ENCODE measurements around the gene AK2. TPM values are rescaled to one million over a fixed set of nuclear protein-coding genes. Genes with fewer than 3 reads are reported as not detected.

AK2 gene
- total RNA-seq, 1 donor from 2014 or later = 134 TPM

- Mint-ChIP-seq H3K36me3 (ENCODE audit: low read depth) (no peaks in the 10 kb centered on the region), H3K27me3 (ENCODE audit: low read depth) (peaks cover 45% of the 10 kb centered on the region), H3K4me1 (peaks cover 9% of the 10 kb centered on the region), H3K9me3 (peaks cover 2% of the 10 kb centered on the region), H3K27ac (ENCODE audit: unreplicated experiment) (peak overlapping the region; percentile 89), H3K4me3 (peak overlapping the region; percentile 64)
- TF ChIP-seq CTCF (conservative IDR thresholded peaks at IDR 0.05) = no peak
- peak; percentile 54 for DNase-seq (ENCODE audit: low read depth, low spot score)
These were observed 63.8 kb downstream of the AK2 start for GRCh38 chr1:32972814-32973428.

GRCh38 chr1:32971576-32971975 is 65.1 kb downstream of the AK2 start:
- peak overlapping the region; percentile 64 for H3K4me3 Mint-ChIP-seq
- H3K4me1 Mint-ChIP-seq = peaks cover 9% of the 10 kb centered on the region
- H3K36me3 Mint-ChIP-seq (ENCODE audit: low read depth) = no peaks in the 10 kb centered on the region
- H3K27me3 Mint-ChIP-seq (ENCODE audit: low read depth) = peaks cover 58% of the 10 kb centered on the region
- no peaks in the 10 kb centered on the region for H3K9me3 Mint-ChIP-seq
- TF ChIP-seq CTCF (conservative IDR thresholded peaks at IDR 0.05) = no peak
- no peak overlapping the region for H3K27ac Mint-ChIP-seq (ENCODE audit: unreplicated experiment)
- no peak for DNase-seq (ENCODE audit: low read depth, low spot score)

- no peaks in the 10 kb centered on the region for H3K36me3 Mint-ChIP-seq (ENCODE audit: low read depth)
- no peak for TF ChIP-seq CTCF (conservative IDR thresholded peaks at IDR 0.05)
- DNase-seq (ENCODE audit: low read depth, low spot score) = no peak
- no peak overlapping the region for H3K4me3 Mint-ChIP-seq
- H3K4me1 Mint-ChIP-seq = peaks cover 9% of the 10 kb centered on the region
- H3K27ac Mint-ChIP-seq (ENCODE audit: unreplicated experiment) = no peak overlapping the region
- no peaks in the 10 kb centered on the region for H3K9me3 Mint-ChIP-seq
- H3K27me3 Mint-ChIP-seq (ENCODE audit: low read depth) = peaks cover 61% of the 10 kb centered on the region
These were observed 65.5 kb downstream of the AK2 start for GRCh38 chr1:32971156-32971555.

DNA sequence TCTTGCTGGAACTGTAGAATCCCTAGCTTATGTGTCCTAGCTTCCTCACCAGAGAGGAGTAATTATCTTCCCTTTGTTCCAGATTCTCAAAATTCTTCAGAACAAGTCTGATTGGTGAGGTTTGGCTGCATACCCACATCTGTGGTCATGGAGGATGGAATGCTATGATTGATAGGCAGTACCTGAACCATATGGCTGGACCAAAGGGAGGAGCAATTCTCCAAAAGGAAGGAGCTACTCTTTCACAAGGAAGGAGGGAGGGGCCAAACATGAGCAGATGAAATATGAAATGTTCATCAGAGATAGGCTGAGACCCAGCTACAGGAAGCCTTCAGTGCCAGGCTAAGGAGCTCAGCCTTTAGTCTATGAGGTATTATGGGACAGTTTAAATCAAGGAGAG is 67.1 kb downstream of the AK2 start:
- Mint-ChIP-seq H3K36me3 (ENCODE audit: low read depth) (no peaks in the 10 kb centered on the region), H3K4me1 (peaks cover 13% of the 10 kb centered on the region), H3K9me3 (no peaks in the 10 kb centered on the region), H3K4me3 (peak overlapping the region; percentile 1), H3K27me3 (ENCODE audit: low read depth) (peaks cover 60% of the 10 kb centered on the region), H3K27ac (ENCODE audit: unreplicated experiment) (no peak overlapping the region)
- no peak for DNase-seq (ENCODE audit: low read depth, low spot score)
- no peak for TF ChIP-seq CTCF (conservative IDR thresholded peaks at IDR 0.05)

DNA sequence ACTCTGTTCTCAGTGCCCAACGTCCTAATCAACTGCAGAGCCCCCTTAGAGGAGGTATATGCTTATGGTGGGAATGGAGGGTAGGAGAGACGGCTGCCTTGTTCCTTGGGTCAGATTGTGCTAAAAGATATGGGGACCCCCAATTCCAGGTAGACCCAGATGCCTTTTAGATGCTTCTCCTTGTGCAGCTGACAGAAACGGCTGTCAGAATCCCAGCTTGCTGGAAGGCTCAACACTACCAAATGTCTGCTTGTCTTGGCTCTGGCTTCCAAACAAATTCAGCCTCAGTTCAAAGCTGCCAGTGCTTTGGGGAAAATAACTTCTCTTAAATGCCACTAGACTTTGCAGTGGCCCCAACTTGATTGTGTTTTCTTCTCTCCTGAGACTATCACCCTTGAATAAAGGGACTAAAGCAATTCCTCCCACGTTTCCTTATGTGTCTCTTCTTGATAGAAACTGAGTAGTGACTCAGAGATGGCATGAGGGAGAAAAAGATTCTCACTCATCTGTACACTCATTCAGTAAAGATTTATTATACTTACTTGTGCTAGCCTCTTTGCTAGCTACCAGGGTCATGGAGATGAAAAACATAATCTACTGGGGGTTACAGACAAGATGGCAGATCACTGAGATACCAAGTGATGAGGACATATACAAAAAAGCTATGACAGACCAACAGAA is 68.7 kb downstream of the AK2 start:
- no peak overlapping the region for H3K4me3 Mint-ChIP-seq
- TF ChIP-seq CTCF (conservative IDR thresholded peaks at IDR 0.05) = no peak
- H3K27me3 Mint-ChIP-seq (ENCODE audit: low read depth) = peaks cover 60% of the 10 kb centered on the region
- H3K36me3 Mint-ChIP-seq (ENCODE audit: low read depth) = no peaks in the 10 kb centered on the region
- no peaks in the 10 kb centered on the region for H3K9me3 Mint-ChIP-seq
- peaks cover 21% of the 10 kb centered on the region for H3K4me1 Mint-ChIP-seq
- H3K27ac Mint-ChIP-seq (ENCODE audit: unreplicated experiment) = no peak overlapping the region
- no peak for DNase-seq (ENCODE audit: low read depth, low spot score)

Measured in neural crest cell (in vitro differentiated cells).